VCaP (cell line): ENCODE data around the gene CADM1.

Experiments
- H3K27ac ChIP-seq: fragments of 450-650 bp; 2 replicates; pipeline ENCODE4 v1.5.1; 2017
- TF ChIP-seq, protein P1 (sequence below): fragments of 450-650 bp; conservative IDR thresholded peaks from 2 replicates; pipeline ENCODE4 v1.5.1; 2017; ENCODE audit warnings: mild to moderate bottlenecking, moderate library complexity

CADM1 gene

DNA sequence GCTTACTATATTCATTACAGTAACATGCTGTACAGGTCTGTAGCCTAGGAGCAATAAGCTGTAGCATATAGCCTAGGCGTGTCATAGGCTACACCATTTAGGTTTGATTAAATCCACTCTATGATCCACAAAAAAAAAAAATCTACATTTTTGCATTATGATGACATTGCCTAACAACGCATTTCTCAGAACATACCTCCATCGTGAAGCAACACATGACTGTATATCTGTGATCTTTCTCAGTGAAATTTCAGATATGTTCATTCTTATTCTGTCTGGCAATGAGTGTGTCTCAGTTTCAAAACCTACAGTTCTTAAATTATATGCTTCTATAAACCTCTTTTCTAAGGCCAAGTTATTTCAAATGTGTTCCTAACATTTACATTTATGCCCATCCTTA is 140.3 kb downstream of the CADM1 start:
- TF ChIP-seq, protein P1, sequence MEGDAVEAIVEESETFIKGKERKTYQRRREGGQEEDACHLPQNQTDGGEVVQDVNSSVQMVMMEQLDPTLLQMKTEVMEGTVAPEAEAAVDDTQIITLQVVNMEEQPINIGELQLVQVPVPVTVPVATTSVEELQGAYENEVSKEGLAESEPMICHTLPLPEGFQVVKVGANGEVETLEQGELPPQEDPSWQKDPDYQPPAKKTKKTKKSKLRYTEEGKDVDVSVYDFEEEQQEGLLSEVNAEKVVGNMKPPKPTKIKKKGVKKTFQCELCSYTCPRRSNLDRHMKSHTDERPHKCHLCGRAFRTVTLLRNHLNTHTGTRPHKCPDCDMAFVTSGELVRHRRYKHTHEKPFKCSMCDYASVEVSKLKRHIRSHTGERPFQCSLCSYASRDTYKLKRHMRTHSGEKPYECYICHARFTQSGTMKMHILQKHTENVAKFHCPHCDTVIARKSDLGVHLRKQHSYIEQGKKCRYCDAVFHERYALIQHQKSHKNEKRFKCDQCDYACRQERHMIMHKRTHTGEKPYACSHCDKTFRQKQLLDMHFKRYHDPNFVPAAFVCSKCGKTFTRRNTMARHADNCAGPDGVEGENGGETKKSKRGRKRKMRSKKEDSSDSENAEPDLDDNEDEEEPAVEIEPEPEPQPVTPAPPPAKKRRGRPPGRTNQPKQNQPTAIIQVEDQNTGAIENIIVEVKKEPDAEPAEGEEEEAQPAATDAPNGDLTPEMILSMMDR: no peak
- no peak overlapping the region for H3K27ac ChIP-seq

DNA sequence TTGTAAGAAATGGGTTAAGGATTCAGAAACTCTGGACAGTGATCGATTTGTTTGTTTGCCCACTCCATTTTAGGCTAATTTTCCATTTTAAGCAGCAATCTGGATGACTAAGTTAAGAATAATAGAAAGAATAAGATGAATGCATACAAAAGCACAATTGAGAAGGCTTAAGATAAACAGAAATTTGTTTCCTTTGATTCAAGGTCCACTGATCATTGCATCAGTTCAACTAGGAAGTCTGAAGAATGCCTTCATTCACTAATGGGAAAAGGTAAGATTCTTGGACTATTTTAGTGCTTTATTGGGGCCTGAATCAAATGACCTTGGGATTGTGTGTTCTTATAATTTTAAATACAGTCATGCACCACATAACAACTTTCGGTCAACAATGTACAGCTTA is 140.8 kb downstream of the CADM1 start:
- TF ChIP-seq, protein P1: no peak
- H3K27ac ChIP-seq: no peak overlapping the region

DNA sequence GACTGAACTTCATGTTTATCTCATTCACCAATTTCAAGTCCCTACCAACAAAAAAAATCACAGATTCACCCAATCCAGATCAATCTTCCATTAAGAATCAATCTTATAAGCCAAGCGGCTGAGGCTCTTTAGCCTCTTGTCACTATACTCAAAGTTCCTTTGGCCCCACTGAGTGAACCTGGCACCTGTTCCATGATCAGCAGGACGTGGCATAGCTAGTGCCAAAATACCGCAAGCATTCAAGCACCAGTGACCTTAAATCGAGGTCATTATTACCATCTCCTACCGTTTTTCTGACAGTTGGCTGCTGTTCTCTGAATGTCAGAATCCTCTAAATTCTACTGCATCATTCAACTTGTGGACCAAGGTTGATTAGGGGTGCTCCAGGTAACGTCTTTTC is 141.2 kb downstream of the CADM1 start:
- TF ChIP-seq, protein P1: no peak
- no peak overlapping the region for H3K27ac ChIP-seq

DNA sequence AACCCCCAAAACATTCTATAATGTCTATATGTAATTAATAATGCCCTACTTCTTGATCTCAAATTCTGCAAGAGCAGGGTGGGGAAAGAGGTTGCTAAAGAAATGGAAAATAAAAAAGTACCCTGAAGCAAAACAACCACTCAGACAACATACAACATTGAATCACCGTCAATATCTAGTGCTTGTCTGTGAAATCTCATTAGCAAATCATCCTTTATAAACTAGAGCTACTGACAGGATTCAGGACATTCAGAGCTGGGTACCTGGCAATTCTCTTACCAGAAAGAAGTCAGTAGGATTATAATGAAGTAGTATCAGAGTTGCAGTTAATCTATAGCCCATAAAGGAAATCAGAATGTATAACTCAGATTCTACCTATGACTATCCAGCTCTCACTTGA is 143.2 kb downstream of the CADM1 start:
- H3K27ac ChIP-seq: no peak overlapping the region
- TF ChIP-seq, protein P1: no peak

DNA sequence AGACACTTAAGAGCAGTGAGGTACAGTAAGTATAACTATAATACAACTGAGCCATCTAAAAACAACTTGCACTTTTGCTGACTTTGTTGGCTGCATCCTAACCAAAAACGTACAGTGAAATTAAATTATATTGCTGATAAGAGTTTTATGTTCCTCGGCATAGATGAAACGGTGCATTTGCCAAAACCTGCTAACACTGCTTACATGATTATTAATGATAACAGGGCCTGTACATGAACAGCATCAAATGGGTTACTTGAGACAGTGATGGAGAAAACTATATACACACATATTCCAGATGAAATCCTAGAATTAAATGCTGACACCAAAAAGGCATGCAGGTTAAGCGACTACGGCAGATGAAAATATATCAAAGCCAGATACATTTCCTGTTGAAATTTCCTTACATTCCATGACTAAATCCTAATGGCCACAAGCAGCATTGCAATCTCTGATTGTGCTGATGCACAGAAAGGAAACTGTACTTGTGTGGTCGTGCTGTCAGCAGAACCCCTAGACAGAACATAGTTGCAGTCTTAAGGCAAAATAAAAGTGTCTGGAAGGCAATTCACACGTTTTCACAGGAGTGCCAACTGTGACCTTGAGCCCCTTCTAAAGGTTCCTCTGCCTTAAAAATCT is 143.9 kb downstream of the CADM1 start:
- H3K27ac ChIP-seq: no peak overlapping the region
- TF ChIP-seq, protein P1: peak; percentile 39

DNA sequence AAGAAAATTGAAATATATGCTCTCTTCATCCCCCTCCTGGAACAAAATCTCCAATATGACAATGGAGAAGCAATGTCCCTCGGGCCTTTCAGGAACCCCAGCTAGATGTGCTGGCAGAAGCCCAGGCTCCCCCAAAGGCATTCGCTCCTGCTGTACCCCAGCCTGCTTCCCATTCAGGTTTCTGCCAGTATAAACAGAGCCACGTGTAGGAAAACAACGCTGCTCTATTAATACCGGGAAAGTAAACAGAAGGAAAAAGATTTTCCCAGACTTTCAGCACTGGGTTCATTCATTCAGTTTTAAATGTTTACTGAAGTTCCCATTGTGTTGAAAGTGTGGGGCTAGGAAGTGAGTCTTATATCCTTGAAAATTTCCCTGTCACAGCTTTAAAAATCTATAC is 147.1 kb downstream of the CADM1 start:
- no peak overlapping the region for H3K27ac ChIP-seq
- TF ChIP-seq, protein P1: no peak

DNA sequence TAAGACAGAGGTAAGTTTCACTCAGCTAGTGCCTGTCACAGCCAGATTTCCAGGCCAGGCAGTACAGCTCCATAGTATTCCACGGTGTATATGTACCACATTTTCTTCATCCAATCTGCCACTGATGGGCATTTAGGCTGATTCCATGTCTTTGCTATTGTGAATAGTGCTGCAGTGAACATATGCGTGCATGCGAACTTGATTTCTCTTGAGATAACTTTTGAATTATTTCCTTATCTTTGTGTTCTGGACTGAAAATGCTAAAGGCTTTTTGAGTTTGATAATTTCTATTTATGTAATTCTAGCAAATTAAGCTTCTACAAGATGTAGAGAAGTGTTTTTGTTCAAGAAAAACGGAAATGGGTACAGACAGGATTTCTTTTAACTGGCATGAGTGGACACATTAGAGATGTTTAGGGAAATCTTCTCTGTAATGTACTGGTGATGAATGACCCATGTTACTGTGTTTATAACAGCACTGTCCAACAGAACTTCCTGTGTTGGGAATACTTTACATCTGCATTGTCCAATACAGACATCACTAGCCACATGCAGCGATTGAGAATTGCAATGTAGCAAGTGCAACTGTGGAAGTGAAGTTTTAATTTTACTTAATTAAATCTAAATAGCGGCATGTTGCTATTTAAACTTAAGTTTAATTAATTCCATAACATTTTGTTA is 151.3 kb downstream of the CADM1 start:
- H3K27ac ChIP-seq: no peak overlapping the region
- TF ChIP-seq, protein P1: no peak
